Activated naive CD4-positive, alpha-beta T cell (primary cell): Measurements from ENCODE around the gene CSRNP2.
"Not testable (repeated sequence)": the region's sequence is repeated elsewhere in the genome, so short reads cannot be mapped to it uniquely, and the experiment has no call there.

Experiments used
- DNase-seq, 4 experiments: peaks; one replicate each; lab custom pipeline; 2025; lab: John Stamatoyannopoulos, UW

Gene CSRNP2

DNA sequence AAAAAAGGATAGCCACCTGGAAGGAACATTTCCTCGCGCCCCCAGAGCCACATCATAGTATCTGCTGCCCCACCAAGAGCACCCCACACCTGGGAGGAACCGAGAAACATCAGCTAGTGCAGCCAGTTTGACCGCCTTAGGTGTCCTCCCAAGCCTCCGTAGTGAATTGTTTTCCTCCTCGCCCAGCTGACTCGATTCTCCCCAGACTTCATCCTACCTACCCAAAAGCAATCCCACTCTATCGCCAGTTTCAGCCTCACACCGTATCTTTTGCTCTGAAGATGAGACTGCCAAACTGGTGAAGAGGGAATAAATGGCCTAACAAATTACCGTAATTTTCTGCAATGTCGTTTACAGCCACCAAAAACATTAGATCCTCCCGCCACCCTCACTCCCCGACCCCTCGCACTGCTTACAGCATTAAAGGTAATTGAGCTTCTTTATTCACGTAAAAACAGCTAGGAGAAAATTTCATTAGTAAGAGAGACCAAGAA is 56.0 kb downstream of the CSRNP2 start:
- no peak for DNase-seq

DNA sequence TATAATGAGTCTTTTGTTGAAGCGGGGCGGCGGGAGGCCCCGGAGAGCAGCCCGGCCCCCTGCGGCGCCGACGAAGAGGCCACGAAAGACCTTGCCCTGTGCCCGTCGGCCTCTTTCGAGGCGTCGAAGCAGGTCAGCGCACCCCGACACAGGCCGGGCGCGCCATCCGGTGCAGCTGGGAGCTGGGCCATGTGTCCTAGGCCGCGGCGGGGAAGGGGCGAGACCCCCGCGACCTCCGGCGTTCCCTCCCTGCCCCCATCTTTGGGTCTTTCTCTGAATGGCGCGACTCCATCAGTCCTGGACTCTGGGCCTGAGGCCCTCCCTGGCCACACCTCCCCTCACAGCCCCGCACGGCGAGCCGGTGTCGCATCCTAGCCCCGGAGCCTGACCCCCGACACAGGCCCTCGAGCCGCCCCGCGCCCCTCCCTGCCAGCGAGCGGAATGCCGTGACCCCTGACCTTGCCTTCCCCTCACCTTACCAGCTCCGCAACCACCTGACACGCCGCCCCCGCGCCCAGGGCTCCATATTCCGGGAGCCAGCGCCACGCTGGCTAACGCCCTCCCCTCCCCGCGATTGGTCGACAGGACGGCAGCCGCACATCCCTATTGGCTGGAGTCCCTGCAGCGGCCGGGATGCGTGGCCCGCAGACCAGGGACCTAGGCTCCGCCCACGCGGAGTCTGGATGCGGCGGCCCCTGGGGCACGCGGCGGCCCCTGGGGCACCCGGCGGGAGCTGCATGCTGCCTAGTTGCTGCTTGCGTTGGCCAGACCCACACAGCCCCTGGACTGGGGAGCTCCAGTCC is 57.4 kb downstream of the CSRNP2 start, which contains the start of gene SLC11A2:
SLC11A2 (minus strand) TSS at position 549 of the 803 bp plus-strand sequence. CDS start 15,656 bp downstream, outside the sequence.
- DNase-seq, result peak; percentile 68 to 83 (median 75)

DNA sequence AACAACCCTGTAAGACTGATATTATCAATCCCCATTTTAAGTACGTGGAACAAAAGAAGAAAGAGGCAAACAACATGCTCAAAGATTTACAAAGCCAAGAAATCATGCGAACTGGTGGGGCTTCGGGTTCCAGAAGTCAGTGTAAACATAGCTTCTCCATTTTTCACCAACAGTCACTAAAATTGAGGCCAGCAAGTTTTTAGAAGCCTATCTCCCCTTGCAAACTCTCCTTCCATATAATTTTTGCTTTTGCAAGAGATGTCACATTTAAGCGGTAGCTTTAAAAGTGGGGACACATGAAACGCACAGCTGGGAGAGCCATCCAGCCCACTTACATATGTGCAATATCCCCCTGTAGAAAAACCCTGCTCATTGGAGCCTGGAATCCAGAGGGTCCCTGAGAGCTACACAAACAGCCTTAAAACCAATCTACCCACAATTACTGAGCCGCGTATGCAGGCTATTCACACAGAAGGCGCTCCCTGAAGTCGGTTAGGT is 58.0 kb downstream of the CSRNP2 start:
- DNase-seq, result no peak

DNA sequence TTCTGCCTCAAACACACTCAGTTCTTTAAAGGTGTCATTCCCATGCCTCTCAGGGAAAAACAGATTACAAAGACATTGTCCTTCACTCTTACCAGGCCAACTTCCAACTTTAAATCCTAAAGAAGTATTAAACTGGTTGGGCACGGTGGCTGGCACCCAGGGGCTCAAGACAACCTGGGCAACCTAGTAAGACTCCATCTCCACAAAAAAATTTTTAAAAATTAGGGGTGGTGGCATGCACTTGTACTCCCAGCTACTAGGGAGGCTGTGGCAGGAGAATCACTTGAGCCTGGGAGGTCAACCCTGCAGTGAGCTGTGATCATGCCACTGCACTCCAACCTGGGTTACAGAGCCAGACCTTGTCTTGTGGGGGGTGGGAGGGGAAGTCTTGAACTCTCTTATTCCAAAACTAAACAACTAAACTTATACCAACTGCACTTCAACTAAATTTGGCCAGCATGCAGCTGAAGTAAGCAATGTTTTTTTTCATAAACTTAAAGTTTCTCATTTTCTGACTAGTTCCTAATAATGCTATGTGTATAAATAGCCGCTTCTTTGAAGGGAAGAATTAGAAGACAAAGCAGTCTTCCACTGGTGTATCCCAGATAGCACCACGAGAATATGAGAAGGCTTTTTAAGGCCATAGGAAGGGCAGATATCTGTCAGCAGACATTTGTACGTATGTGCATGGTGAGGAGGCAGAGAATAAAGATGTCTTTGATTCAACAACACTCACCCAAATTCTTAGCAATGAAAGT is 59.6 kb downstream of the CSRNP2 start:
- DNase-seq, result no peak

DNA sequence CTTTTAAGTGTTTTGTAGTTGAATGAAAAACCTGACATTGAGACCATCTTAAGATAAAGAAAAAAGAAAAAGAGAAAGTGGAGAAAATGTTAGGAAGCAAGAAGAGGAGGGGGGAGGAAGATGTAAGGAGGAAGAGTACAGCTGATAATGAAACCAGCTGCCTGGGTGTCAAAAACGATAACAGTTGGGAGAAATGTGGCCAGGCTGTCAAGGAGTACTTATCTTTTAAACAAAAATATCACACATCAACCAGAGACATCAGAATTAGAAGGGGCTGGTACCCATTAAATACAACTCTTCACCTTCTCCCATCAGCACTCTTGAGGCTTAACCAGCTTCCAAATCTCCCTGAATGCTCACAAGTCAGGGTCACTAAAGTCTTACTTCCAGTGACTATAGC is 61.7 kb downstream of the CSRNP2 start:
- no peak for DNase-seq

DNA sequence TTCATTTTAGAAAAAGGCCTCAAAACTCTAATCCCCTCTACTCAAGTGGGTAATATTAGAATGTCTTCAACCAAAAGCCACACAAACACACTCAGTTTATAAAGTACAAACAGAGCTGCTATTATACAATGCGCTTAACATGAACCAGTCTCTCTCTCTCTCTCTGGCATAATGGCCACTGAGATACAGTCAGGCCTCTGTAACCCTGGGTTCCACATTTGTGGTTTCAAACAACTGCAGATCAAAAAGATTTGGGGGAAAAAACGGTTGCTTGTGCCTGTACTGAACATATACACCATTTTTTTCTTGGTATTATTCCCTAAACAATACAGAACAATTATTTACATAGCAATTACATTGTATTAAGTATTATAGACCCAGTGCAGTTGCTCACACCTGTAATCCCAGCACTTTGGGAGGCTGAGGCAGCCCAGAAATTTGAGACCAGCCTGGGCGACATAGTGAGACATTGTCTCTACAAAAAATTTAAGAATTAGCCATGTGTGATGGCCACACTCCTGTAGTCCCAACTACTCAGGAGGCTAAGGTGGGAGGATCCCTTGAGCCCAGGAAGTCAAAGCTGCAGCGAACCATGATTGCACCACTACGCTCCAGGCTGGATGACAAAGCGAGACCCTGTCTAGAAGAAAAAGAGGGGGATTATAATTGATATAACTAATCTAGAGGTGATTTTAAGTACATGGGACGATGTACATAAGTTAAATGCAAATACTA is 62.8 kb downstream of the CSRNP2 start:
- DNase-seq, result no peak

DNA sequence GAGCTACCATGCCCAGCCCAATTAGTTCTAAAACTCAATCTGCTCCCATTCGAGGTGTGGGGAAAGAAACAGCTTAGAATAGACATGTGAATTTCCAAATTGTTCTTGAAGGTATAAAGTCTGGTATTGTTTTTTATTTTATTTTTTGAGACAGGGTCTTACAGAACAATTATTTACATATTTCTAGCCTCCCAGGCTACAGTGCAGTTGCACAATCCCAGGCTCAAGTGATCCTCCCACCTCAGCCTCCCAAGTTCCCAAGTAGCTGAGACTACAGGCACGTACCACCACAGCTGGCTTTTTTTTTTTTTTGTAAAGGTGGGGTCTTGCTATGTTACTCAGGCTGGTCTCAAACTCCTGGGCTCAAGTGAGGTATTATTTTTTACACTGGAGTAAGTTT is 63.5 kb downstream of the CSRNP2 start:
- DNase-seq, result no peak

DNA sequence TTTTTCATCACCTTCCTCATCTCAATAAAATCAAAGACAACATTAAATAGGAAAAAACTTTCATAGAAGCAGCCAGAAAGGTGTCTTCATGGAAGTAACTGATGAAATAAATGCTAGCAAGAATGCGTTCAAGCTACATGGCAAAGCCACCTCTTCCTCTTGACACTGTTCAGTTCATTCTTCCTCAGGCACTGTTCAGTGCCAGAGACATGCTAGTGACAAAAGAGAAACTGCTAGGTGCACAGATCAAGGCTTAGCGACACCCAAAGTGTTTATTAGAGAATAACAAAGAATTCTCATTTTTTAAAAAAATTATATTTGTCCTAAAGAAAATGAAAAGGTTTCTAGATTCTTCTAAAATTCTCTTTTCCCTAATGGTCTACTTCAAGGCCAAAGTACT is 64.4 kb downstream of the CSRNP2 start:
- no peak for DNase-seq

DNA sequence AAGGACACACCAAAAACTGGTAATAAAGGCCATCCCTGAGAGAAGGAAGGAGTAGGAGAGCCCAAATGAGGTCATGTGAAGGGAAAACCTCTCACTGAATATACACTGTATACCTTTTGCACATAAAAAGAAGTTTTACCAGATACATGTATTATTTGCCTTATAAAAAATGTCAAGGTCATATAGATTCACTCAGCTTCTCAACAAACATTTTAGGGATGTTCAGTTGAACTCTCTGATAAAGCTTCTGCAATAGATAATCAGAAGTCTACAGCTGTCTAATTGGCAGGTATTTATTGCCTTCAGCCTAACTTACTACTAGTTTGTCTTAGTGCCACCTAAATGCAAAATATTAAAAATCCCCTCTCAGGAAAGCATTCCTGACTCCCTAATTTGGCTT is 65.9 kb downstream of the CSRNP2 start:
- DNase-seq, result no peak

DNA sequence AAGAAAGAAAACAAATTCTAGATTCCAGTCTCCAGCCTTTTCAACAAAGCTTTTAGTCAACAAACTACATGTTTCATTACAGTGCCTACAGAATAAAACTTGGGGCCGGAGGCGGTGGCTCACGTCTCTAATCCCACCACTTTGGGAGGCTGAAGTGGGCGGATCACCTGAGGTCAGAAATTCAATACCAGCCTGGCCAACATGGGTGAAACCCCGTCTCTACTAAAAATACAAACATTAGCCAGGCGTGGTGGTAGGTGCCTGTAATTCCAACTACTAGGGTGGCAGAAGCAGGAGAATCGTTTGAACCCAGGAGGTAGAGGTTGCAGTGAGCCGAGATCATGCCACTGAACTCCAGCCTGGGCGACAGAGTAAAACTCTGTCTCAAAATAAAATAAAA is 68.9 kb downstream of the CSRNP2 start:
- DNase-seq, result not testable (repeated sequence)

DNA sequence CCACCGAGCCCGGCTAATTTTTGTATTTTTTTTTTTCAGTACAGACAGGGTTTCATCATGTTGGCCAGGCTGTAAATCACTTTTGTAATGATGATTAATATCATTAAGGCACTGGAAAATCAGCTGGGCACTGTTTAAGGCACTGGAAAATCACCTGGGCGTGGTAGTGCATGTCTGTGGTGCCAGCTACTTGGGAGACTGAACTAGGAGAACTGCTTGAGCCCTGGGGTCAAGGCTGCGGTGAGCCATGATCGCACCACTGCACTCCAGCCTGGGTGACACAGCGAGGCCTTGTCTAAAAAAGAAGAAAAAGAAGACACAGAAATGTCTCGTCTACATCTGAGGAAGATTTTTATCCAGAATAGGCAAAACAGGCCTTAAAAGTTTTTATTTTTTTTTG is 70.0 kb downstream of the CSRNP2 start:
- no peak for DNase-seq

DNA sequence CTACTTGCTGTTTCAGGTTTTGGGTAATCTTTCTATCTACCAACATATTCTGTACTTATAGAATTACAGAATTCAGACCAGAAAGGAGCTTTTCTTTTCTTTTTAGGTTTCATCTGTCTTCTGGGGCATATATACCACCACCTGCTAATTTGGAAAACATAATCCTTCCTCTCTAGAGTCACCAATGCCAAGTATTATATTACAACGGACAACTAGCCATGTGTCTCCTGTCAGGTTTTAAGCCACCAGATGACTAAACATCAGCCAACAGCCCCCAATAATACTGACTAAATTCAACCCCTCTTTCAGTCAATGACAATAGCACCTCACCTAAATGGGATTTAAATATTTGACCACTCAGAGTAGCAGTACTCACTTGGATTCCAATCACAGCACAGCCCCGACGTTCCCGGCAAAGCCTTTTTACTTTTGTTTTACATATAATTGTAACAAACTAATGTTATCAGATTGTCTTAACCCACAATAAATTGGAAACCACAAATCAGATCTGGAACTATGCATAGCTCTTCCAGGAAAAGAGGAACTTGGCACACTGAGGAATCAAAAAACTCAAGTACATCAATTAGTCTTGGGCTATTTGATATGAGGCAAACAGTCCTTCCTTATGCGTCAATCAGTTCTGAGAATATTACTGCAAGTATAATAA is 70.7 kb downstream of the CSRNP2 start:
- DNase-seq, result no peak

DNA sequence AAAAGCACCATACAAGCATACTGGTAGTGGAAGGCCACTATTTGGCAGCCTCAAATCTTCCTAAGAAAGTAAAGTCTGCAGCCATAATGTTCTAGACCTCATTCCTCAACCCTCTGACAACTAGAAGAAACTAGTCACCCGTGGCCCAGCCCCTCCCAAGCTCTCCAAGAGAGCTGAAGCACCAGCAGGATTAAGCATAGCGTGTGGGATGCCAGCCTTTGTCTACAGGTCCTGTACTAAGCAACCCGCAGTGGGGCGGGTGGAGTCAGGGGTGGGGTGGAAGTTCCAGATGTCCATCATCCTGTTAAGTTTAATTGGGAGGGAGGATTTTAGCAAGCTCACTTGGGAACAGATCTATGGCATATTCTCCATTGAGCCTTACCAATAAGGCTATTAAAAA is 71.4 kb downstream of the CSRNP2 start:
- DNase-seq, result no peak
